ENCODE data around the gene ZBTB49. TPM values are rescaled to one million over a fixed set of nuclear protein-coding genes. Genes with fewer than 3 reads are reported as not detected.
"Not testable (repeated sequence)": the region's sequence is repeated elsewhere in the genome, so short reads cannot be mapped to it uniquely, and the experiment has no call there.

Gene ZBTB49
- polyA plus RNA-seq, 1 experiment = 1.9 TPM

- H3K36me3 ChIP-seq (ENCODE audit: control insufficient read depth, insufficient read depth, low read length) = no peaks in the 10 kb centered on the region
- peaks cover 11% of the 10 kb centered on the region for H3K27me3 ChIP-seq (ENCODE audit: control insufficient read depth, insufficient read depth, low read length)
- CTCF ChIA-PET = interaction anchor here (1.9 kb wide), 1 partner anchor 83 kb away, joined by 7 read pairs; no protein-coding TSS in a partner anchor
- no peak for TF ChIP-seq CTCF (IDR thresholded peaks at IDR 0.05; ENCODE audit: insufficient read depth, low read depth, low read length)
- POLR2A ChIA-PET = no interaction called here
- H3K4me3 ChIP-seq (ENCODE audit: low read depth, low read length) = no peak overlapping the region
- no peak for DNase-seq (ENCODE audit: low read depth)
Observed at GRCh38 chr4:4343038-4343437, 53.0 kb downstream of the ZBTB49 start.

GRCh38 chr4:4344915-4345527 lies 55.0 kb downstream of the ZBTB49 start:
- no peaks in the 10 kb centered on the region for H3K36me3 ChIP-seq (ENCODE audit: control insufficient read depth, insufficient read depth, low read length)
- no peak overlapping the region for H3K4me3 ChIP-seq (ENCODE audit: low read depth, low read length)
- ChIA-PET POLR2A (no interaction called here), CTCF (no interaction called here)
- DNase-seq (ENCODE audit: low read depth) = no peak
- TF ChIP-seq CTCF (IDR thresholded peaks at IDR 0.05; ENCODE audit: insufficient read depth, low read depth, low read length) = no peak
- H3K27me3 ChIP-seq (ENCODE audit: control insufficient read depth, insufficient read depth, low read length) = peaks cover 6% of the 10 kb centered on the region; the same call in 1 of the 2 replicates

- DNase-seq (ENCODE audit: low read depth) = no peak
- POLR2A ChIA-PET = no interaction called here
- Histone ChIP-seq H3K36me3 (ENCODE audit: control insufficient read depth, insufficient read depth, low read length) (no peaks in the 10 kb centered on the region), H3K4me3 (ENCODE audit: low read depth, low read length) (no peak overlapping the region), H3K27me3 (ENCODE audit: control insufficient read depth, insufficient read depth, low read length) (peaks cover 5% of the 10 kb centered on the region; the same call in 1 of the 2 replicates)
- CTCF ChIA-PET = interaction anchor here (1.3 kb wide), 1 partner anchor 48 kb away, joined by 4 read pairs; no protein-coding TSS in a partner anchor
- no peak for TF ChIP-seq CTCF (IDR thresholded peaks at IDR 0.05; ENCODE audit: insufficient read depth, low read depth, low read length)
Observed at GRCh38 chr4:4347585-4347984, 57.5 kb downstream of the ZBTB49 start.

GRCh38 chr4:4348585-4348984 lies 58.5 kb downstream of the ZBTB49 start:
- DNase-seq (ENCODE audit: low read depth); H3K4me3 ChIP-seq (ENCODE audit: low read depth, low read length); H3K36me3 ChIP-seq (ENCODE audit: control insufficient read depth, insufficient read depth, low read length); H3K27me3 ChIP-seq (ENCODE audit: control insufficient read depth, insufficient read depth, low read length); POLR2A ChIA-PET: not testable (repeated sequence)
- CTCF ChIA-PET = interaction anchor here (1.3 kb wide), 1 partner anchor 47 kb away, joined by 4 read pairs; no protein-coding TSS in a partner anchor

GRCh38 chr4:4349867-4350266 lies 59.8 kb downstream of the ZBTB49 start:
- H3K27me3 ChIP-seq (ENCODE audit: control insufficient read depth, insufficient read depth, low read length) = peaks cover 5% of the 10 kb centered on the region; the same call in 1 of the 2 replicates
- CTCF ChIA-PET = interaction anchor here (0.9 kb wide), 1 partner anchor 9 kb away, joined by 3 read pairs; no protein-coding TSS in a partner anchor
- DNase-seq (ENCODE audit: low read depth) = no peak
- POLR2A ChIA-PET = no interaction called here
- no peaks in the 10 kb centered on the region for H3K36me3 ChIP-seq (ENCODE audit: control insufficient read depth, insufficient read depth, low read length)
- TF ChIP-seq CTCF (IDR thresholded peaks at IDR 0.05; ENCODE audit: insufficient read depth, low read depth, low read length) = no peak
- no peak overlapping the region for H3K4me3 ChIP-seq (ENCODE audit: low read depth, low read length)

GRCh38 chr4:4350909-4351308 lies 60.9 kb downstream of the ZBTB49 start:
- H3K4me3 ChIP-seq (ENCODE audit: low read depth, low read length) = no peak overlapping the region
- 0 out of 2 replicates have a peak, but pooled peaks cover under 1% of the 10 kb centered on the region for H3K27me3 ChIP-seq (ENCODE audit: control insufficient read depth, insufficient read depth, low read length)
- DNase-seq (ENCODE audit: low read depth) = no peak
- ChIA-PET CTCF (no interaction called here), POLR2A (no interaction called here)
- no peaks in the 10 kb centered on the region for H3K36me3 ChIP-seq (ENCODE audit: control insufficient read depth, insufficient read depth, low read length)
- TF ChIP-seq CTCF (IDR thresholded peaks at IDR 0.05; ENCODE audit: insufficient read depth, low read depth, low read length) = no peak

Data from BJ (cell line).